H1 (cell line): Measurements from ENCODE around the gene ST3GAL2. TPM values are rescaled to one million over a fixed set of nuclear protein-coding genes. Genes with fewer than 3 reads are reported as not detected.

Experiments used
- CTCF ChIA-PET: fragments of 300-600 bp; sonication (Branson Sonifier 250); formaldehyde crosslinking; loops from one replicate; lab custom pipeline; 2021; ENCODE audit not compliant: partially characterized antibody; lab: Charles Lee
- POLR2A ChIA-PET: fragments of 300-600 bp; sonication (Branson Sonifier 250); formaldehyde crosslinking; loops from one replicate; lab custom pipeline; 2021; ENCODE audit warnings: inconsistent platforms; ENCODE audit not compliant: partially characterized antibody; lab: Charles Lee
- DNase-seq, 2 experiments: peaks; one replicate each; pipeline versions ENCODE4 v3.0.0 to v3.0.0-alpha.2; 2010 to 2022; ENCODE audit warnings: low spot score in 2 of 2, low read depth in 1 of 2, mixed read lengths in 1 of 2
- FAIRE-seq: peaks from 2 replicates; lab custom pipeline; 2011; peaks lifted over from hg19 to GRCh38; lab: Jason Lieb, UNC
- H2AFZ ChIP-seq: 2 replicates; pipeline ENCODE4 v1.8.1; 2012; ENCODE audit warnings: low read length, inconsistent platforms
- H2AK5ac ChIP-seq: 2 replicates; pipeline ENCODE4 v1.6.1; 2013; ENCODE audit warnings: low read depth, low read length
- H2BK120ac ChIP-seq: replicated peaks from 2 replicates; pipeline ENCODE3; 2013; ENCODE audit warnings: low read depth, low read length, inconsistent platforms
- H2BK12ac ChIP-seq: 2 replicates; pipeline ENCODE4 v1.6.1; 2013; ENCODE audit warnings: low read depth, low read length
- H2BK15ac ChIP-seq: 2 replicates; pipeline ENCODE4 v1.6.1; 2013; ENCODE audit warnings: low read length
- H2BK20ac ChIP-seq: 2 replicates; pipeline ENCODE4 v1.6.1; 2013; ENCODE audit warnings: low read length
- H2BK5ac ChIP-seq: 2 replicates; pipeline ENCODE4 v1.6.1; 2013; ENCODE audit warnings: low read depth, low read length
- H3K14ac ChIP-seq: 2 replicates; pipeline ENCODE4 v1.6.1; 2013; ENCODE audit warnings: inconsistent platforms; ENCODE audit not compliant: insufficient read length
- H3K18ac ChIP-seq: 2 replicates; pipeline ENCODE4 v1.6.1; 2013; ENCODE audit warnings: low read length; ENCODE audit errors: extremely low read depth
- H3K23ac ChIP-seq: 2 replicates; pipeline ENCODE4 v1.6.1; 2013; ENCODE audit warnings: inconsistent platforms; ENCODE audit not compliant: insufficient read length
- H3K23me2 ChIP-seq: 2 replicates; pipeline ENCODE4 v1.6.1; 2013; ENCODE audit warnings: low read depth, low read length
- H3K27ac ChIP-seq: 2 replicates; pipeline ENCODE4 v1.6.1; 2011; ENCODE audit warnings: low read depth, low read length, inconsistent platforms
- H3K27me3 ChIP-seq, 4 experiments: replicated peaks in 1 of 4; 1 replicate in 1 of 4; 2 replicates in 3 of 4; pipeline versions ENCODE4 v1.6.1 to v1.8.1; 2011 to 2013; ENCODE audit warnings: low read length in 3 of 4, mild to moderate bottlenecking in 3 of 4, inconsistent platforms in 2 of 4, mixed read lengths in 2 of 4, moderate library complexity in 1 of 4; ENCODE audit not compliant: control insufficient read depth in 3 of 4, insufficient read depth in 3 of 4; ENCODE audit errors: extremely low read depth in 1 of 4
- H3K36me3 ChIP-seq, 4 experiments: 2 replicates each; pipeline versions ENCODE4 v1.6.1 to v1.8.1; 2011 to 2013; ENCODE audit warnings: mild to moderate bottlenecking in 4 of 4, low read length in 3 of 4, moderate library complexity in 2 of 4, control low read depth in 1 of 4, inconsistent platforms in 1 of 4; ENCODE audit not compliant: insufficient read depth in 4 of 4, control insufficient read depth in 2 of 4
- H3K4ac ChIP-seq: replicated peaks from 2 replicates; pipeline ENCODE3; 2013; ENCODE audit warnings: low read length, low read depth, mixed read lengths, inconsistent platforms; ENCODE audit not compliant: insufficient read length
- H3K4me1 ChIP-seq, 4 experiments: replicated peaks in 1 of 4; 1 replicate in 1 of 4; 2 replicates in 3 of 4; pipeline versions ENCODE4 v1.6.1 to v1.8.1; 2011 to 2013; ENCODE audit warnings: low read length in 3 of 4, inconsistent platforms in 2 of 4, mixed read lengths in 1 of 4; ENCODE audit not compliant: insufficient read depth in 4 of 4, control insufficient read depth in 3 of 4
- H3K4me2 ChIP-seq, 2 experiments: 2 replicates each; pipeline versions ENCODE4 v1.6.1 to v1.8.1; 2011 to 2013; ENCODE audit warnings: low read depth in 2 of 2, low read length in 2 of 2, control low read depth in 1 of 2, inconsistent platforms in 1 of 2, mild to moderate bottlenecking in 1 of 2; ENCODE audit not compliant: insufficient read depth in 1 of 2
- H3K4me3 ChIP-seq, 4 experiments: fragments of 200-600, 300-600 bp in 1 of 4; sonication (generic), shearing (Covaris generic), sonication (Bioruptor Twin) in 1 of 4; 2 replicates each; pipeline versions ENCODE4 v1.5.1 to v1.8.1; 2011 to 2016; ENCODE audit warnings: low read length in 4 of 4, low read depth in 3 of 4, control low read depth in 2 of 4, inconsistent platforms in 2 of 4, mild to moderate bottlenecking in 2 of 4, mixed read lengths in 1 of 4, moderate library complexity in 1 of 4; ENCODE audit not compliant: insufficient read depth in 2 of 4; ENCODE audit errors: extremely low read depth in 1 of 4
- H3K56ac ChIP-seq: replicated peaks from 2 replicates; pipeline ENCODE3; 2013; ENCODE audit warnings: low read depth, mild to moderate bottlenecking, mixed read lengths, low read length, inconsistent platforms; ENCODE audit not compliant: insufficient read length
- H3K79me1 ChIP-seq: 2 replicates; pipeline ENCODE4 v1.6.1; 2013; ENCODE audit warnings: low read depth, low read length, control low read depth
- H3K79me2 ChIP-seq, 2 experiments: 2 replicates each; pipeline versions ENCODE4 v1.6.1 to v1.8.1; 2012 to 2013; ENCODE audit warnings: low read length in 2 of 2, mild to moderate bottlenecking in 2 of 2, inconsistent platforms in 1 of 2; ENCODE audit not compliant: insufficient read depth in 2 of 2, control insufficient read depth in 1 of 2
- H3K9ac ChIP-seq, 4 experiments: replicated peaks in 1 of 4; 1 replicate in 1 of 4; 2 replicates in 3 of 4; pipeline versions ENCODE4 v1.6.1 to v1.8.1; 2011 to 2013; ENCODE audit warnings: low read depth in 3 of 4, low read length in 3 of 4, control low read depth in 2 of 4, mild to moderate bottlenecking in 2 of 4, moderate library complexity in 2 of 4, inconsistent platforms in 1 of 4; ENCODE audit errors: extremely low read depth in 1 of 4
- H3K9me3 ChIP-seq, 2 experiments: 2 replicates each; pipeline versions ENCODE4 v1.6.1 to v1.8.1; 2012 to 2013; ENCODE audit warnings: mild to moderate bottlenecking in 2 of 2, moderate library complexity in 2 of 2, control low read depth in 1 of 2, inconsistent platforms in 1 of 2, low read depth in 1 of 2, low read length in 1 of 2, mixed read lengths in 1 of 2; ENCODE audit not compliant: insufficient read depth in 2 of 2
- H4K20me1 ChIP-seq, 2 experiments: replicated peaks in 1 of 2; 2 replicates each; pipeline versions ENCODE3 to v1.8.1; 2011 to 2013; ENCODE audit warnings: inconsistent platforms in 2 of 2, low read length in 2 of 2, mild to moderate bottlenecking in 1 of 2; ENCODE audit not compliant: insufficient read depth in 2 of 2, control insufficient read depth in 1 of 2
- H4K5ac ChIP-seq: 2 replicates; pipeline ENCODE4 v1.6.1; 2013; ENCODE audit warnings: low read length, low read depth, mixed read lengths, inconsistent platforms; ENCODE audit not compliant: insufficient read length
- H4K8ac ChIP-seq: 2 replicates; pipeline ENCODE4 v1.8.0; 2013; ENCODE audit warnings: mild to moderate bottlenecking, moderate library complexity, low read length, inconsistent platforms; ENCODE audit not compliant: insufficient read depth; ENCODE audit errors: extremely low read depth
- H4K91ac ChIP-seq: replicated peaks from 2 replicates; pipeline ENCODE3; 2013; ENCODE audit warnings: low read length, mixed read lengths, inconsistent platforms; ENCODE audit not compliant: insufficient read length
- ASH2L ChIP-seq: fragments of 200-600, 300-600 bp; sonication (generic); IDR thresholded peaks from one replicate; pipeline ENCODE4 v1.7.1; 2017; ENCODE audit warnings: low read length
- BRCA1 ChIP-seq: IDR thresholded peaks from 2 replicates; pipeline ENCODE4 v1.6.1; 2012; ENCODE audit warnings: low read depth, low read length, improper control_type of control experiment
- CTBP2 ChIP-seq: IDR thresholded peaks from 2 replicates; pipeline ENCODE4 v1.7.0; 2011; ENCODE audit warnings: borderline replicate concordance, mild to moderate bottlenecking, moderate library complexity, mixed read lengths, low read length; ENCODE audit not compliant: insufficient read depth, insufficient read length
- EZH2 ChIP-seq: fragments of 200-600 bp; sonication (generic); IDR thresholded peaks from 2 replicates; pipeline ENCODE4 v1.7.1; 2012; ENCODE audit warnings: low read depth, mild to moderate bottlenecking, moderate library complexity, low read length, inconsistent platforms; ENCODE audit not compliant: severe bottlenecking
- HDAC6 ChIP-seq: IDR thresholded peaks from one replicate; pipeline ENCODE4 v1.7.1; 2012; ENCODE audit warnings: low read depth, mild to moderate bottlenecking, inconsistent platforms, low read length, moderate library complexity
- RBBP5 ChIP-seq: IDR thresholded peaks from 2 replicates; pipeline ENCODE4 v1.7.1; 2012; ENCODE audit warnings: low read depth, mild to moderate bottlenecking, inconsistent platforms, low read length, moderate library complexity, borderline replicate concordance
- RXRA ChIP-seq: IDR thresholded peaks from 2 replicates; pipeline ENCODE4 v1.6.1; 2011; ENCODE audit warnings: low read depth, mild to moderate bottlenecking, low read length, moderate library complexity; ENCODE audit not compliant: insufficient read depth
- SIX5 ChIP-seq: IDR thresholded peaks from 2 replicates; pipeline ENCODE4 v1.6.1; 2011; ENCODE audit warnings: mild to moderate bottlenecking, low read depth, low read length
- SRF ChIP-seq: IDR thresholded peaks from 2 replicates; pipeline ENCODE4 v1.6.1; 2011; ENCODE audit warnings: mild to moderate bottlenecking, low read depth, low read length, moderate library complexity
- TEAD4 ChIP-seq: IDR thresholded peaks from 2 replicates; pipeline ENCODE4 v1.6.1; 2012; ENCODE audit warnings: low read depth, low read length, inconsistent platforms, mixed read lengths
- USF2 ChIP-seq: IDR thresholded peaks from 2 replicates; pipeline ENCODE4 v1.6.1; 2011; ENCODE audit warnings: low read length, improper control_type of control experiment
- WGBS, 2 experiments: shearing (Covaris generic) in 1 of 2; methylation state at CpG; one replicate each; pipeline versions ENCODE4 v1.1.6 to v1.1.7; 2013 to 2015; ENCODE audit warnings: low lambda C conversion rate in 2 of 2, mixed read lengths in 2 of 2, inconsistent platforms in 1 of 2, low coverage in 1 of 2, missing lambda C conversion rate in 1 of 2; ENCODE audit not compliant: insufficient replicate concordance in 2 of 2, insufficient coverage in 1 of 2, insufficient read length in 1 of 2; ENCODE audit errors: extremely low coverage in 1 of 2, missing lambda C conversion rate in 1 of 2; 5-methylcytosine and 5-hydroxymethylcytosine counted together
- polyA plus RNA-seq, 7 experiments: library from polyadenylated mRNA; depleted of rRNA in 3 of 7; stranded (reverse) in 5 of 7; unstranded in 2 of 7; fragments of >200 nt in 5 of 7; fragments of 200-250 nt in 2 of 7; gene quantifications; 1 replicate in 5 of 7; 2 replicates in 1 of 7; 4 replicates in 1 of 7; pipeline versions ENCODE4 v1.2.1 to v1.2.3, GENCODE V29; 2011 to 2013; ENCODE audit warnings: missing spikeins in 2 of 7, mixed read lengths in 2 of 7
- total RNA-seq: library from RNA; stranded (reverse); fragmentation: NEBNext Ultra II Directional; extraction: Animal tissue kit (Norgen Biotek cat#: 25700); gene quantifications from 2 replicates; pipeline ENCODE4 v1.2.1, GENCODE V29; 2021

The ST3GAL2 gene
- total and polyA plus RNA-seq, 2 of the 8 experiments (the other 6 are each of a cell fraction or from before 2014, with no cell fraction given): 14.4 to 39.7 TPM

GRCh38 chr16:70465999-70466804, 27.3 kb upstream of the ST3GAL2 start:
- no peaks in the 10 kb centered on the region for H3K79me2 ChIP-seq
- H3K9ac ChIP-seq: no peak overlapping the region
- no peak overlapping the region for H2BK12ac ChIP-seq
- H2BK20ac ChIP-seq: no peak overlapping the region
- no peak for TF ChIP-seq SRF
- no peak for TF ChIP-seq SIX5
- TF ChIP-seq CTBP2: no peak
- no peak for TF ChIP-seq ASH2L
- TF ChIP-seq RXRA: no peak
- TF ChIP-seq BRCA1: no peak
- TF ChIP-seq USF2: no peak
- TF ChIP-seq TEAD4: no peak
- TF ChIP-seq HDAC6: no peak
- TF ChIP-seq RBBP5: no peak
- TF ChIP-seq EZH2: no peak
- TF ChIP-seq, all 59 proteins: peak for 0
- H3K27me3 ChIP-seq: no peaks in the 10 kb centered on the region
- no peak overlapping the region for H2BK5ac ChIP-seq
- H2AFZ ChIP-seq: no peak overlapping the region
- no peak overlapping the region for H3K4me3 ChIP-seq
- no peaks in the 10 kb centered on the region for H3K23me2 ChIP-seq
- H3K79me1 ChIP-seq: no peaks in the 10 kb centered on the region
- FAIRE-seq: no peak
- H3K4me1 ChIP-seq: peaks cover 0 to 5% (median 0%) of the 10 kb centered on the region in 4 experiments; a peak in 3 of 7 replicates
- H3K9me3 ChIP-seq: no peaks in the 10 kb centered on the region
- H4K20me1 ChIP-seq: peaks cover 0 to 2% of the 10 kb centered on the region in 2 experiments
- no peak overlapping the region for H2BK120ac ChIP-seq
- H3K4ac ChIP-seq: no peak overlapping the region
- H2BK15ac ChIP-seq: no peak overlapping the region
- ChIA-PET POLR2A (interaction anchor here (1.6 to 4.5 kb wide), 2 partner anchors 11 to 85 kb away, joined by 7 to 20 read pairs; partner anchors contain the start of gene FCSK), CTCF (interaction anchor here (0.7 to 13.6 kb wide), 11 partner anchors 8 to 179 kb away, joined by 3 to 180 read pairs (median 4); partner anchors contain the start of gene FCSK)
- H4K8ac ChIP-seq: no peak overlapping the region
- H2AK5ac ChIP-seq: no peak overlapping the region
- no peak for DNase-seq
- no peak overlapping the region for H3K14ac ChIP-seq
- WGBS, 2 experiments: 93% methylated on average over 13 of the region's 13 CpGs; no CpG with 5 or more reads in 1 of the 2 experiments
- no peak overlapping the region for H3K4me2 ChIP-seq
- no peak overlapping the region for H3K56ac ChIP-seq
- H3K18ac ChIP-seq: no peak overlapping the region
- H4K91ac ChIP-seq: no peak overlapping the region
- no peak overlapping the region for H3K27ac ChIP-seq
- no peak overlapping the region for H4K5ac ChIP-seq
- no peaks in the 10 kb centered on the region for H3K36me3 ChIP-seq
- H3K23ac ChIP-seq: no peak overlapping the region
